Measurements from ENCODE around the gene TMEM38A.

Gene TMEM38A

DNA sequence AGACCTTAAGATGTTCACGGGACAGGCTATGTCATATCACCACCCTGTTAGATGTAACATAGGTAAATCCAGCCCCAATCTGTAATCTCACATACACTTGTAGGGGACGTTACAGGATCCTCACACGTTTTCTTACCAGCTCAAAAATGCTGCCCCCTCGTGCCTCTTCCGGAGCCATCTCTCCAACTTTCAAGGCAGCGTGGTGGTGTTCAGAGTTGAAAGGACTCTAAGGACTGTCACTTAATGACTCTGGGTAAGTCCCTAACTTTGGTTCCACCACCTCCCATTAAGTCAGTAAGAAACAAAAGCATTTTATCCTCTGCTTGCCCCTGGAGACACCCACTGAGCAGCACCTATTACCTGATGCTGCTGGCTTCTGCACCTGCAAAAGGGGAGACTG lies 37.4 kb upstream of the TMEM38A start:
- Histone ChIP-seq H3K36me3 (ENCODE audit: control insufficient read depth, insufficient read depth, low read length) (peaks cover 13% of the 10 kb centered on the region), H3K27me3 (ENCODE audit: control insufficient read depth, insufficient read depth, low read length) (no peaks in the 10 kb centered on the region), H3K9ac (ENCODE audit: low read depth, low read length) (no peak overlapping the region), H3K27ac (ENCODE audit: low read depth, low read length) (no peak overlapping the region), H3K4me1 (ENCODE audit: control insufficient read depth, insufficient read depth, low read length) (peaks cover 25% of the 10 kb centered on the region), H3K4me3 (ENCODE audit: low read depth, low read length) (no peak overlapping the region), H3K9me3 (ENCODE audit: control insufficient read depth, insufficient read depth, low read length) (no peaks in the 10 kb centered on the region)

GRCh38 chr19:16624236-16624635 lies 36.7 kb upstream of the TMEM38A start:
- Histone ChIP-seq H3K27me3 (ENCODE audit: control insufficient read depth, insufficient read depth, low read length) (no peaks in the 10 kb centered on the region), H3K4me3 (ENCODE audit: low read depth, low read length) (no peak overlapping the region), H3K9me3 (ENCODE audit: control insufficient read depth, insufficient read depth, low read length) (no peaks in the 10 kb centered on the region), H3K9ac (ENCODE audit: low read depth, low read length) (no peak overlapping the region), H3K27ac (ENCODE audit: low read depth, low read length) (peak overlapping the region; percentile 71), H3K4me1 (ENCODE audit: control insufficient read depth, insufficient read depth, low read length) (peaks cover 27% of the 10 kb centered on the region), H3K36me3 (ENCODE audit: control insufficient read depth, insufficient read depth, low read length) (peaks cover 13% of the 10 kb centered on the region)

GRCh38 chr19:16625163-16625958 lies 35.6 kb upstream of the TMEM38A start:
- peaks cover 31% of the 10 kb centered on the region for H3K4me1 ChIP-seq (ENCODE audit: control insufficient read depth, insufficient read depth, low read length)
- H3K4me3 ChIP-seq (ENCODE audit: low read depth, low read length): no peak overlapping the region; the same call in 1 of the 2 replicates
- peaks cover 16% of the 10 kb centered on the region for H3K36me3 ChIP-seq (ENCODE audit: control insufficient read depth, insufficient read depth, low read length)
- no peak overlapping the region for H3K9ac ChIP-seq (ENCODE audit: low read depth, low read length)
- H3K9me3 ChIP-seq (ENCODE audit: control insufficient read depth, insufficient read depth, low read length): no peaks in the 10 kb centered on the region
- no peaks in the 10 kb centered on the region for H3K27me3 ChIP-seq (ENCODE audit: control insufficient read depth, insufficient read depth, low read length)
- peak overlapping the region; percentile 71 for H3K27ac ChIP-seq (ENCODE audit: low read depth, low read length)

DNA sequence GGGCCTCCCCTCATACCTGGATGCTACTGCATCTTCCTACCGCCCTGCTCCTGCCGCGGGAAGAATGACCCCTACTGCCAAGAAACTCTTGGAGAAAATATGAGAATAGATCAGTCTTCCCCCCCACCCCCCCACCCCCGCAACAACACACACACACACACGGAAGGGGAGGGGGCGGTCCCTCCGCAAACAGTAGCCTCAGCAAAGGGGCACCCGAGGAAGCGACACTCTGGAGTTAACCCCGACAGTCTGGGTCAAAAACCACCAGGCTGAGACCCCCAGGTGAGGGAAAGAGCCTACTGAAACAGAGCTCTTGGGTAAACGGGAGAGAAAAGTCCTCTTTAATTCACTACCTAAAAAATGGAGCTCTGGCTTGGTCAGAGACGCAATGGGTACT lies 34.1 kb upstream of the TMEM38A start:
- Histone ChIP-seq H3K4me3 (ENCODE audit: low read depth, low read length) (peak overlapping the region; percentile 98), H3K9ac (ENCODE audit: low read depth, low read length) (peak overlapping the region; percentile 59), H3K9me3 (ENCODE audit: control insufficient read depth, insufficient read depth, low read length) (no peaks in the 10 kb centered on the region), H3K27me3 (ENCODE audit: control insufficient read depth, insufficient read depth, low read length) (no peaks in the 10 kb centered on the region), H3K27ac (ENCODE audit: low read depth, low read length) (peak overlapping the region; percentile 63), H3K4me1 (ENCODE audit: control insufficient read depth, insufficient read depth, low read length) (peaks cover 31% of the 10 kb centered on the region), H3K36me3 (ENCODE audit: control insufficient read depth, insufficient read depth, low read length) (peaks cover 28% of the 10 kb centered on the region)

DNA sequence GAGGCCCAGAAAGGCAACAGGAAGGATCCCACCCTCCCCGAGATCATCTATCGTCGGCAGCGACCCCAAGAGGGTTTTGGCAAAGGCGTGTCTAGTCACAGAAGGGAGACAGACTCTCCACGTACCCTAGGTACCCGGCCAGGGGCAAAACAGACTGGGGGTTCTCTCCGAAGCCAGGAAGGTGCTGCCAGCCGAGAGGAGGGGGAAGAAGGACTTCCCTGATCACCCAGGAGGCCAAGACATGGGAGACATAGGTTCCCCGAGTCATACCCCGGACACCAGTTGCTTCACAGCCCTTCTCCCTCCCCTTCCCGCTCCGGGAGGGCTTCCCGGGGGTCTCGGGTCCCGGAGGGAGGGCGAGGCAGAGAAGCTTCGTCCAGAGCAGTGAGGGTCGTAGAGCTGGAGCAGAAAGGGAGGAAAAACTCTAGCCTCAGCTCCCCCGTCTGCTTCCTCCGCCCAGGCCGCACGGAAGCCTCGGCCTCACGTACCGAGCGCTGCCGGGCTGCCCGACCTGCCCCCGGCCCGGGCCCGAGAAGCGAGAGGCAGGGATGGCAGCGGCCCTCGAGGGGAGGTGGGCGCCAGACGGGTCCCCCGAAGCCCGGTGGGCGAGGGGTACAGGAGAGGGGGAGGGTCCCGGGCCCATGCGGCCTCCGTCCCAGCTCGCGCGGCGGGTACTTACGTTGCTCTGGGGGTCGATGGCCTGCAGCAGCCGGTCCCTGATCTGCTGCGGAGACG lies 33.6 kb upstream of the TMEM38A start:
- Histone ChIP-seq H3K4me3 (ENCODE audit: low read depth, low read length) (peak overlapping the region; percentile 98), H3K36me3 (ENCODE audit: control insufficient read depth, insufficient read depth, low read length) (peaks cover 32% of the 10 kb centered on the region), H3K27ac (ENCODE audit: low read depth, low read length) (peak overlapping the region; percentile 63), H3K4me1 (ENCODE audit: control insufficient read depth, insufficient read depth, low read length) (peaks cover 31% of the 10 kb centered on the region), H3K27me3 (ENCODE audit: control insufficient read depth, insufficient read depth, low read length) (no peaks in the 10 kb centered on the region), H3K9me3 (ENCODE audit: control insufficient read depth, insufficient read depth, low read length) (no peaks in the 10 kb centered on the region), H3K9ac (ENCODE audit: low read depth, low read length) (peak overlapping the region; percentile 59)

DNA sequence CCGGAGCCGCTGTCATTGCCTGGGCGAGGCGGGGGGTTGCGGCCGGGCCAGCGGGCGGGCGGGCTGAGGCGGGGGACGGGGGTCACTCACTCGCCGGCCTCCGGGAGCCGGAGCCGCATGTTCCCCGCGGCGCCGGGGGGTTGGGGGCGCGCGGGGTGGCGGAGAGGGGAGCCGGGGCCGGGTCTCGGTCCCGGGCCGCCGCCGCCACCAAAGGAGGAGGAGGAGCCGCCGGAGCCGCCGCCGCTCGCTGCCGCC lies 33.1 kb upstream of the TMEM38A start:
- no peaks in the 10 kb centered on the region for H3K9me3 ChIP-seq (ENCODE audit: control insufficient read depth, insufficient read depth, low read length)

DNA sequence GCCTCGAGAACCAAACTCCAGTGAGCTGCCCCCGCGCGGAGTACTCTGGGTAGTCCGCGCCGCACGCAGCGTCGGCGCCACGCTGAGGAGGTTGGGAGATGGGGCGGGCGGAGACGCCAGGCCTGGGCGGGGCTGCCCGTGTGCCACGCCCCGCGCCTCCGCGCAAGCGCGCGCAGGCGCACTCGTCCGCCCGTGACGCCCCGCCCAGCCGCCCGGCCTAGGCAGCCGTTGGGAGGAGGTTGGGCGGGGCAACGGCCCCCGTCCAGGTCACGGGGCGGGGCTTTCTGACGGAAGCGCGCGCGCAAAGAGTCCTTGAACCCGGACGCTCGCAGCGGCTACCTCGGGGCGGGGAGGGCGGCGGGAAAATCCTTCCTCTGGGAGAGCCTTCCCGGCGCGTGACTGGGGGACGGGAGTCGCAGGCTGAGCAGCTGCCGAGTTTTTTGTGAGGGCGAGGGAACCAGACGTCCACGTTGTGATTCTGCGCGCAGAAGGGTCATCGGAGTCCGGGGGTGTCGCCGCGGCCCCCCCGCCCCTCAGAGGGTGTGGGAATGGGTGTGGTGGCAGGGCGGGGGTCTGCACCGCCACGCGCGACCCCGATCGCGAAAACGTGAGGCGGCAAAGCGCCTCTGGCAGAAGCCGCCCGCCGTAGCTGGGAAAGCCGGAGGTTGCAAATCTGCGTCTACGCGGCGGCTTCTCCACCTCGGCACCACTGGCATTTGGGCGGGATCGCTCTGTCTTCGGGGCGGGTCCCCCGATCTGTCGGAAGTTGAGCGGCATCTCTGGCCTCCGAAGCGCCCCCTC lies 32.6 kb upstream of the TMEM38A start, which contains the start of gene MED26:
TSS of gene MED26 (minus strand) at position 22 of the 801 bp plus-strand sequence. CDS start 261 bp downstream, outside the sequence.
- H3K36me3 ChIP-seq (ENCODE audit: control insufficient read depth, insufficient read depth, low read length): peaks cover 33% of the 10 kb centered on the region
- H3K9me3 ChIP-seq (ENCODE audit: control insufficient read depth, insufficient read depth, low read length): no peaks in the 10 kb centered on the region
- peaks cover 31% of the 10 kb centered on the region for H3K4me1 ChIP-seq (ENCODE audit: control insufficient read depth, insufficient read depth, low read length)
- peak within 1 kb of the TSS; percentile 91 for H3K9ac ChIP-seq (ENCODE audit: low read depth, low read length)
- peak within 1 kb of the TSS; percentile 98 for H3K4me3 ChIP-seq (ENCODE audit: low read depth, low read length)
- H3K27me3 ChIP-seq (ENCODE audit: control insufficient read depth, insufficient read depth, low read length): no peaks in the 10 kb centered on the region
- H3K27ac ChIP-seq (ENCODE audit: low read depth, low read length): peak within 1 kb of the TSS; percentile 94

More for the DNA sequence above, 33.1 kb upstream of the TMEM38A start:
- H3K4me3 ChIP-seq (ENCODE audit: low read depth, low read length): peak overlapping the region; percentile 98
- peak overlapping the region; percentile 59; the same call in 1 of the 2 replicates for H3K9ac ChIP-seq (ENCODE audit: low read depth, low read length)
- H3K36me3 ChIP-seq (ENCODE audit: control insufficient read depth, insufficient read depth, low read length): peaks cover 32% of the 10 kb centered on the region
- H3K27ac ChIP-seq (ENCODE audit: low read depth, low read length): peak overlapping the region; percentile 63
- no peaks in the 10 kb centered on the region for H3K27me3 ChIP-seq (ENCODE audit: control insufficient read depth, insufficient read depth, low read length)
- H3K4me1 ChIP-seq (ENCODE audit: control insufficient read depth, insufficient read depth, low read length): peaks cover 31% of the 10 kb centered on the region

DNA sequence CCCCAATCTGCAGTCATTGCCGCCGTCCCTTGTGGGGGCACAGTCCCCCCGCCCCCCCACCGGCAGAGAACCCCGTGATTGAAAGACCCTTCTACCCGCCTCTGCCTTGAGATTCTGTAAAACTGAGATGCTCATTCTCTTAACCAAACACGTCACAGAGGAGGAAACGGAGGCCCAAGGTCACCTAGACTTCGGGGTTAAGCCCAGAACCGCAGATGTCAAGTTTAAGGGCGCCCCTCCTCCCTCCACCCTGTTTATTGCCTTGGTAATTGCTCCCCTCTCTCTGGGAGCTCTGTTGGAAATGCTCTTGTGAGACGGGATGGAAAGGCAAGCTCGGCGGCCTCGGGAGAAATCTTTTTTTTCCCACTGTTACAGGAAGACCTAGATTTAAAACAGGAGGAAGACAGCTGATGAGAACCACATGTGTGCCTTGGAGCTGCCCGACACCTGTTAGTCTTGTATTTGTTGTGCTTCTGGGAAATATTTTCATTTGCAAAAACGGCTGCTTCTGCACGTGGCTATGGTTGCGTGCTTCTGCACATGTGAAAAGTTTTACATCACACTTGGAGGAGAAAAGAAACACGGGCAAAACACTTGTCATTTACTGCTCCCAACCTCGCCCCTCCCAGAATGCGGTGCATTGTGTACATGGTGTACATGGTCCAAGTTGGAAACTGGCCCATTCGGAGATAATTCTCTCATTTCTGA lies 31.8 kb upstream of the TMEM38A start:
- peak overlapping the region; percentile 94 for H3K27ac ChIP-seq (ENCODE audit: low read depth, low read length)
- H3K4me1 ChIP-seq (ENCODE audit: control insufficient read depth, insufficient read depth, low read length): peaks cover 30% of the 10 kb centered on the region
- H3K36me3 ChIP-seq (ENCODE audit: control insufficient read depth, insufficient read depth, low read length): peaks cover 34% of the 10 kb centered on the region
- no peaks in the 10 kb centered on the region for H3K9me3 ChIP-seq (ENCODE audit: control insufficient read depth, insufficient read depth, low read length)
- peak overlapping the region; percentile 91 for H3K9ac ChIP-seq (ENCODE audit: low read depth, low read length)
- peak overlapping the region; percentile 98 for H3K4me3 ChIP-seq (ENCODE audit: low read depth, low read length)
- H3K27me3 ChIP-seq (ENCODE audit: control insufficient read depth, insufficient read depth, low read length): no peaks in the 10 kb centered on the region

- Histone ChIP-seq H3K9ac (ENCODE audit: low read depth, low read length) (no peak overlapping the region), H3K27ac (ENCODE audit: low read depth, low read length) (no peak overlapping the region), H3K4me1 (ENCODE audit: control insufficient read depth, insufficient read depth, low read length) (peaks cover 8% of the 10 kb centered on the region), H3K36me3 (ENCODE audit: control insufficient read depth, insufficient read depth, low read length) (peaks cover 33% of the 10 kb centered on the region), H3K27me3 (ENCODE audit: control insufficient read depth, insufficient read depth, low read length) (no peaks in the 10 kb centered on the region), H3K4me3 (ENCODE audit: low read depth, low read length) (no peak overlapping the region), H3K9me3 (ENCODE audit: control insufficient read depth, insufficient read depth, low read length) (no peaks in the 10 kb centered on the region)
Measured at GRCh38 chr19:16631465-16631864, 29.5 kb upstream of the TMEM38A start.

- Histone ChIP-seq H3K36me3 (ENCODE audit: control insufficient read depth, insufficient read depth, low read length) (peaks cover 50% of the 10 kb centered on the region), H3K27ac (ENCODE audit: low read depth, low read length) (no peak overlapping the region), H3K27me3 (ENCODE audit: control insufficient read depth, insufficient read depth, low read length) (no peaks in the 10 kb centered on the region), H3K4me1 (ENCODE audit: control insufficient read depth, insufficient read depth, low read length) (no peaks in the 10 kb centered on the region), H3K9me3 (ENCODE audit: control insufficient read depth, insufficient read depth, low read length) (no peaks in the 10 kb centered on the region), H3K4me3 (ENCODE audit: low read depth, low read length) (no peak overlapping the region), H3K9ac (ENCODE audit: low read depth, low read length) (no peak overlapping the region)
Measured at GRCh38 chr19:16637535-16637934, 23.4 kb upstream of the TMEM38A start.

All from HUES48 (cell line).